Measurements from ENCODE around the gene E2F4. TPM values are rescaled to one million over a fixed set of nuclear protein-coding genes. Genes with fewer than 3 reads are reported as not detected.

E2F4 gene
- total and polyA plus RNA-seq, 11 donors = 25.2 to 71.3 (median 33.7) TPM

DNA sequence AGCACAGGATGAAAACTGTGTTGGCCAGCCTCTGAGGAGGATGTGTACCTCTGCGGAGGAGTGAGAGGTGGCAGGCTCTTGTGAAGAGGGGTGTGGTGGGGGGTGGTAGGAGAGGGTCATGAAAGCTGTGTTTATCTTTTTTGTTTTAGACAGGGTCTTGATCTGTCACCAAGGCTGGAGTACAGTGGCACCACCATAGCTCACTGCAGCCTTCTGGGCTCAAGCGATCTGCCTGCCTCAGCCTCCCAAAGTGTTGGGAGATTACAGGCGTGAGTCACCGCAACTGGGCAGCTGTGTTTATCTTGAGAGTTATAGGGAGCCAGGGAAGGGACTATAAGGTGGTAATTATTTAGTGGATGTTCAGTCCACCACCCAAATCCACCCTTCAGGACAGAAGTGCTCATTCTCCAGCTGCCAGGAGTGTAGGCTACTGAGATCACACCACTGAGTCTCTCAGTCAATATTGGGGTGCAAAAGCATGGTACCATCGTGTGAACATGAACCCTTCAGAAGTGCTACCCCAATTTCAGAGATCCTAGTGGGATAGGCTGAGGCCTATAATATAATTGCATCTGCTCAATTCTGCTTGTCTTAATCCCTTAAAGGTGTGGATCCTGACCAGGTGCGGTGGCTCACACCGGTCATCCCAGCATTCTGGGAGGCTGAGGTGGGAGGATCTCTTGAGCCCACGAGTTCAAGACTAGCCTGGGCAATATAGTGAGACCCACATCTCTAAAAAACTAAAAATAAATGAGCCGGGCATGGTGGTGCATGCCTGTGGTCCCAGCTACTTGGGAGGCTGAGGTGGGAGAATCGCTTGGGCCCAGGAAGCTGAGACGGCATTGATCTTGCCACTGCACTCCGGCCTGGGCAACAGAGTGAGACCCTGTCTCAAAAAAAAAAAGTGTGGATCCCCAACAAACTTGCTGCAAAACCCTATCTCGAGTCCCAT is 1.2 kb upstream of the E2F4 start:
- peak overlapping the region in 10 of 12 donors; percentile 4 to 80 (median 49) for H3K27ac ChIP-seq
- peaks cover 0 to 28% (median 20%) of the 10 kb centered on the region in 9 donors for H3K36me3 ChIP-seq
- ATAC-seq (no peak), DNase-seq (no peak)
- intact Hi-C loops (cut with DNase I) = loop anchor here in 5 of 10 donors (5.0 kb wide), 2 partner anchors 37 to 57 kb away; partner anchors contain the start of genes TMEM208 (in 4 of the 5), FHOD1 (in 1 of the 5) and SLC9A5 (in 1 of the 5)
- H3K9me3 ChIP-seq = no peaks in the 10 kb centered on the region
- H3K4me3 ChIP-seq = peak overlapping the region in 8 of 12 donors; percentile 28 to 44 (median 38)
- TF ChIP-seq CTCF (IDR thresholded peaks at IDR 0.05) (no peak), POLR2A (IDR thresholded peaks at IDR 0.05) (no peak)
- H3K4me1 ChIP-seq = peaks cover 2 to 41% (median 32%) of the 10 kb centered on the region in 12 donors
- WGBS, 4 donors = 67 to 76% (median 70%) methylated on average over 13 of the region's 13 CpGs
- no peaks in the 10 kb centered on the region for H3K27me3 ChIP-seq

DNA sequence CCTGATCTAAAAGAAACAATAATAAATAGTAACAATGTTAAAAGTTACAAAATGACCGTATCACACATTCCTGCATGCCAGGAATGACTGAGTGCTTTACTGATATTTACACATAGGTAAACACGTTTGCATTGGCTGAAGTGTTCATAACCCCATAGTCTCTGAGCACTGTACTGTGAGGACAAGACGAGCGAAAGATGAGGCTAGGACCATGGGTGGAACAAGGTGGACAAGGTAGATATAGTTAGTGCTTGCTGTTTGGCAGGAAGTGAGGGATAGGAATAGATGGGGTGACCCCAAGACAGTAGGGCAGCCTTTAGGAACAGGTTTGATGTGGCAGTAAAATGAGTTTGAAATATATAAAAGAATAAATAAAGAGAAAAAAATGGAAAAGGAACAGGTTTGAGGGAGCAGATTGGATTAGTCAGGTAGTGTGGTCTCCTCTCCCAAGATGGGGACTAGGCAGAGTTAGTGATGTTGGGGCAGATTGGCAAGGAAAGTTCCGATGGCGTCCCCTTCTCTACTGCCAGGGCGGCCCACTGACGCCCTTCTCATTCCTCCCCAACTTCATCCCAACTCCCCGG is 452 bp upstream of the E2F4 start:
- TF ChIP-seq POLR2A (IDR thresholded peaks at IDR 0.05) = no peak
- no peak for TF ChIP-seq CTCF (IDR thresholded peaks at IDR 0.05)
- WGBS, 4 donors = 25 to 28% (median 27%) methylated on average over 9 of the region's 9 CpGs
- intact Hi-C loops (cut with DNase I) = loop anchor here in 5 of 10 donors (5.0 kb wide), 2 partner anchors 36 to 56 kb away; partner anchors contain the start of genes TMEM208 (in 4 of the 5), FHOD1 (in 1 of the 5) and SLC9A5 (in 1 of the 5)
- ATAC-seq = no peak
- H3K27me3 ChIP-seq = no peaks in the 10 kb centered on the region
- peaks cover 0 to 35% (median 27%) of the 10 kb centered on the region in 9 donors for H3K36me3 ChIP-seq
- peak overlapping the region; percentile 74 to 100 (median 94) for H3K4me3 ChIP-seq
- peak overlapping the region in 6 of 12 donors; percentile 80 to 93 (median 85) for H3K27ac ChIP-seq
- no peaks in the 10 kb centered on the region for H3K9me3 ChIP-seq
- no peak for DNase-seq
- peaks cover 2 to 40% (median 29%) of the 10 kb centered on the region in 12 donors for H3K4me1 ChIP-seq

GRCh38 chr16:67192781-67193361 is 916 bp downstream of the E2F4 start:
- Histone ChIP-seq H3K4me1 (peaks cover 2 to 43% (median 30%) of the 10 kb centered on the region in 12 donors), H3K27me3 (no peaks in the 10 kb centered on the region), H3K9me3 (no peaks in the 10 kb centered on the region), H3K36me3 (peaks cover 0 to 49% (median 41%) of the 10 kb centered on the region in 9 donors), H3K4me3 (peak overlapping the region; percentile 74 to 100 (median 94)), H3K27ac (peak overlapping the region in 11 of 12 donors; percentile 80 to 93 (median 88))
- no peak for DNase-seq
- intact Hi-C loops (cut with DNase I) = loop anchor here in 5 of 10 donors (5.0 kb wide), 2 partner anchors 34 to 54 kb away; partner anchors contain the start of genes TMEM208 (in 4 of the 5), FHOD1 (in 1 of the 5) and SLC9A5 (in 1 of the 5)
- 23 to 30% (median 28%) methylated on average over 15 to 17 of the region's 17 CpGs for WGBS, 4 donors
- ATAC-seq = no peak
- no peak for TF ChIP-seq CTCF (IDR thresholded peaks at IDR 0.05)
- no peak for TF ChIP-seq POLR2A (IDR thresholded peaks at IDR 0.05)

Measured in heart left ventricle (tissue), 16 donors.